ENCODE measurements around the gene PCDH10.

Gene PCDH10

GRCh38 chr4:133149932-133150471, 908 bp downstream of the PCDH10 start:
- ATAC-seq, result no peak

GRCh38 chr4:133150486-133151340, 1.6 kb downstream of the PCDH10 start:
- no peak for ATAC-seq

GRCh38 chr4:133151341-133151690, 2.2 kb downstream of the PCDH10 start:
- ATAC-seq, result no peak

- no peak for ATAC-seq
Observed at GRCh38 chr4:133151691-133152329, 2.7 kb downstream of the PCDH10 start.

GRCh38 chr4:133152330-133152821, 3.3 kb downstream of the PCDH10 start:
- ATAC-seq, result no peak

GRCh38 chr4:133152831-133153481, 3.9 kb downstream of the PCDH10 start:
- ATAC-seq, result no peak

GRCh38 chr4:133154725-133155124, 5.6 kb downstream of the PCDH10 start:
- no peak for ATAC-seq

- no peak for ATAC-seq
Observed at GRCh38 chr4:133156096-133156495, 7.0 kb downstream of the PCDH10 start.

GRCh38 chr4:133156556-133156955, 7.5 kb downstream of the PCDH10 start:
- ATAC-seq, result no peak

- no peak for ATAC-seq
Observed at GRCh38 chr4:133157460-133158160, 8.5 kb downstream of the PCDH10 start.

- ATAC-seq, result no peak
Observed at GRCh38 chr4:133160853-133161252, 11.8 kb downstream of the PCDH10 start.

- ATAC-seq, result no peak
Observed at GRCh38 chr4:133161570-133162295, 12.6 kb downstream of the PCDH10 start.

- no peak for ATAC-seq
Observed at GRCh38 chr4:133162941-133163340, 13.8 kb downstream of the PCDH10 start.

- ATAC-seq, result no peak
Observed at GRCh38 chr4:133178956-133179355, 29.9 kb downstream of the PCDH10 start.

GRCh38 chr4:133186210-133186609, 37.1 kb downstream of the PCDH10 start:
- ATAC-seq, result no peak

GRCh38 chr4:133186845-133187244, 37.8 kb downstream of the PCDH10 start:
- ATAC-seq, result no peak

- ATAC-seq, result no peak
Observed at GRCh38 chr4:133188433-133189146, 39.5 kb downstream of the PCDH10 start.

- no peak for ATAC-seq
Observed at GRCh38 chr4:133189147-133189517, 40.0 kb downstream of the PCDH10 start.

- no peak for ATAC-seq
Observed at GRCh38 chr4:133190098-133190497, 41.0 kb downstream of the PCDH10 start.

GRCh38 chr4:133208694-133209285, 59.7 kb downstream of the PCDH10 start:
- no peak for ATAC-seq

- ATAC-seq, result no peak
Observed at GRCh38 chr4:133233922-133234321, 84.8 kb downstream of the PCDH10 start.
